ENCODE measurements around the gene DNAJA3. TPM values are rescaled to one million over a fixed set of nuclear protein-coding genes. Genes with fewer than 3 reads are reported as not detected.

Gene DNAJA3
- total and polyA plus RNA-seq, 9 of the 15 experiments (the other 6 are each of a cell fraction or from before 2014, with no cell fraction given) = 8.1 to 105 (median 79.0) TPM

- BruUV-seq (replicated peaks) = no TSS peak
- no peaks in the 10 kb centered on the region for H3K9me3 ChIP-seq (replicated peaks; ENCODE audit: control insufficient read depth, insufficient read depth, low read depth, low read length)
- no peak for FAIRE-seq
- peaks cover 3% of the 10 kb centered on the region for H3K9me1 ChIP-seq (ENCODE audit: control insufficient read depth, insufficient read depth, low read length)
- in situ Hi-C loops (cut with MboI) (no loop called here), intact Hi-C loops (cut with micrococcal nuclease) (no loop called here)
- H3K79me2 ChIP-seq (ENCODE audit: control insufficient read depth, insufficient read depth, low read length) = no peaks in the 10 kb centered on the region
- H3K4me2 ChIP-seq (ENCODE audit: insufficient read depth, low read length) = no peak overlapping the region
- H3K4me1 ChIP-seq (replicated peaks in 1 of 2; ENCODE audit: control insufficient read depth in 2 of 2, insufficient read depth in 2 of 2, low read length in 2 of 2) = peaks cover 0 to 30% of the 10 kb centered on the region in 2 experiments; a peak in 2 of 5 replicates
- no peak overlapping the region for H3K4me3 ChIP-seq
- DNase-seq (ENCODE audit: extremely low read depth in 1 of 4, low spot score in 3 of 4) = no peak
- peaks cover 64% of the 10 kb centered on the region; the same call in 2 of the 3 replicates for H3K36me3 ChIP-seq (ENCODE audit: control insufficient read depth, insufficient read depth, low read length)
- 85% methylated on average over 15 of the region's 27 CpGs for WGBS (ENCODE audit: insufficient coverage, low coverage, missing lambda C conversion rate)
- no peak overlapping the region for H3K27ac ChIP-seq (ENCODE audit: extremely low read depth, low read depth, low read length)
- ChIA-PET POLR2A (interaction anchor here (0.8 to 1.2 kb wide), 2 partner anchors 10 to 21 kb away, joined by 5 read pairs; no protein-coding TSS in a partner anchor), CTCF (ENCODE audit: low intra/inter-chr PET ratio) (no interaction called here)
- H3K27me3 ChIP-seq (ENCODE audit: control insufficient read depth in 2 of 2, insufficient read depth in 2 of 2, low read length in 2 of 2) = no peaks in the 10 kb centered on the region
- no peak overlapping the region for H2AFZ ChIP-seq (ENCODE audit: low read depth, low read length)
- peak overlapping the region in 1 of 2 experiments; percentile 52; a peak in 2 of 4 replicates for H3K9ac ChIP-seq (ENCODE audit: insufficient read depth in 1 of 2, low read depth in 2 of 2, low read length in 2 of 2)
- no peaks in the 10 kb centered on the region for H4K20me1 ChIP-seq (replicated peaks; ENCODE audit: control insufficient read depth, insufficient read depth, low read length)
- ATAC-seq = no peak
- TF ChIP-seq PHB (CRISPR knock-in tag; IDR thresholded peaks at IDR 0.05) (no peak), EGR1 (conservative IDR thresholded peaks at IDR 0.05) (0 out of 2 replicates have a peak, but pooled peaks have one; percentile 16), GATA2 (CRISPR knock-in tag; IDR thresholded peaks at IDR 0.05) (no peak), CC2D1A (IDR thresholded peaks at IDR 0.05) (no peak), CAMTA2 (CRISPR knock-in tag; conservative IDR thresholded peaks at IDR 0.05) (no peak), ZNF3 (CRISPR knock-in tag; IDR thresholded peaks at IDR 0.05) (no peak), MAX (CRISPR knock-in tag; IDR thresholded peaks at IDR 0.05) (no peak), NFIC (IDR thresholded peaks at IDR 0.05) (peak; percentile 27; the same call in 1 of the 2 replicates), LEF1 (IDR thresholded peaks at IDR 0.05) (no peak), MTA2 (IDR thresholded peaks at IDR 0.05; ENCODE audit: low read depth) (no peak)
These were observed 33.1 kb upstream of the DNAJA3 start for GRCh38 chr16:4392382-4393239.
